ENCODE data around the gene MACROD1. TPM values are rescaled to one million over a fixed set of nuclear protein-coding genes. Genes with fewer than 3 reads are reported as not detected.

The MACROD1 gene, protein sequence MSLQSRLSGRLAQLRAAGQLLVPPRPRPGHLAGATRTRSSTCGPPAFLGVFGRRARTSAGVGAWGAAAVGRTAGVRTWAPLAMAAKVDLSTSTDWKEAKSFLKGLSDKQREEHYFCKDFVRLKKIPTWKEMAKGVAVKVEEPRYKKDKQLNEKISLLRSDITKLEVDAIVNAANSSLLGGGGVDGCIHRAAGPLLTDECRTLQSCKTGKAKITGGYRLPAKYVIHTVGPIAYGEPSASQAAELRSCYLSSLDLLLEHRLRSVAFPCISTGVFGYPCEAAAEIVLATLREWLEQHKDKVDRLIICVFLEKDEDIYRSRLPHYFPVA
- total RNA-seq (2022; extraction: Qiagen RNA extraction): 6.1 to 14.8 TPM (median 13.6 TPM) in 5 replicates

DNA sequence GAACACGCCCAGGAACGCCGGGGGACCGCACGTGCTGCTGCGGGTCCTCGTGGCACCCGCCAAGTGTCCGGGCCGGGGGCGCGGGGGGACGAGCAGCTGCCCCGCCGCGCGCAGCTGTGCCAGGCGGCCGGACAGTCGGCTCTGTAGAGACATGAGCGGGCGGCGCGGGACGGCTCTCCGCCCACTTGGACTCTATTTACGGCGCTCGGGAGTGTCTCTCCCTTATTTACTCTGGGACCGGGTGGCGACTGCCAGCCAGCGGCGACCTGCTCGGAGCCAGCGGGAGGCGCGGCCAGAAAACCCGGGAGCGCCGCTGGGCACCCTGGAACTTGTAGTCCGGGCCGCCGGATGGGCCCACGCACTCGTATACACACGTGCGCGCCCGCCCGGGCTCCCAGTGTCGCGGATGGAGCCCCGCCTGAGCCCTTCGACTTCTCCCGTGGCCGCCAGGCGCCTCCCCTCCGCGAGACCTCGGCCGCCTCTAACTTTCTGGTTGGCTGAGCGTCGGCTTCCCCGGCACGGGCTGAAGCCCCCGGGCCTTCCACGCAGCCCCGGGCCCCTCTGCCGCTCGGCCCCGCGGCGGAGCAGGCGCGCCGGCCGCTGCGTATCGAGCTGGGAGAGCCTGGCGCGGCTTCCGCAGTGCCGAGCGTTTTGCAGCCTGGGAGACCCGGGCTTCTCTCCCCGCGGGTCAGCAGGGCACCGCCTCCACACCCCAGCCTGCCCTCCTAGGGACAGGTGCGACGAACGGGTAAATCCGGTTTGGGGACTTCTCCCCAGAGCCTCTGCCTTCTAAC, at the start of gene MACROD1:
TSS of gene MACROD1 (minus strand) at position 272 of the 794 bp plus-strand sequence. CDS start at position 153, 119 bp downstream.

DNA sequence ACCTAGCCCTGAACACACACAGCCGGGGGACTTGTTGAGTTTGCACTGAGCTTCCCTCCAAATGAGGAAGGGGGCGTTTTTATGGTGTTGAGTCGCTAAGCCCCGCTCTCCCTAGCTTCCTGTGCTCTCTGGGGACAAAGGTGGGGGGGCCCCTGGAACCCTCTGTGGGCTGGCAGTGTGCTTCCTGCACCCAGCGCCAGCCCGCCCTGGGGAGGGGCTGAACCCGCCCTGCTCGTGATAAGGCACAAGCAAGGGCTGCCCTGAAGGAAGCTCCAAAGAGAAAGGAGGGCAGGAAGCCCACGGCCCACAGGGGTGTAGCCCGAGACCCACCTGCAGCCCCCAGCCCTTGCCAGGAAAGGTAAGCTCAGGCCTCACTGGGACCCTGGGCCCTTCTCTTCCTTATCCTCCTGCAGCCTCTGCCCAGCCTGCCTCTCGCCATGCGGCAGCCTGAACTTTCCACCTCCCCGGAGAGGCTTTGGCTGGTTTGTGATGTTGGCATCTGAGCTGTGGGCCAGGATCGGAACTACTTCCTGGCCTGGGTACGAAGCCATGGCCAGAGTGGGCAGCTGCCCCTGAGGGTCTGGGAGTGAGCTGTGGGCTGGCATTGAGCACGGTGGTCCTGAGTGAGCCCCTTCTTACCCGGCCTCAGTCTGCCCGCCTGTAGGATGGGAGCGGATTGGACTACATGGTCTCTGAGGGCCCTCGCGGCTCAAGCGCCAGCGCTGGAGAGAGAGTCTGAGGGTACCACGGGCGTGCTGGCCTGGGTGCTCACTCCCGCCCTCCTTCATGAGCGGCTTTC, 40.7 kb upstream of the MACROD1 start, which contains the start of gene FERMT3:
TSS of gene FERMT3 (plus strand) at position 265 of the 799 bp plus-strand sequence. CDS start 644 bp downstream, outside the sequence.

DNA sequence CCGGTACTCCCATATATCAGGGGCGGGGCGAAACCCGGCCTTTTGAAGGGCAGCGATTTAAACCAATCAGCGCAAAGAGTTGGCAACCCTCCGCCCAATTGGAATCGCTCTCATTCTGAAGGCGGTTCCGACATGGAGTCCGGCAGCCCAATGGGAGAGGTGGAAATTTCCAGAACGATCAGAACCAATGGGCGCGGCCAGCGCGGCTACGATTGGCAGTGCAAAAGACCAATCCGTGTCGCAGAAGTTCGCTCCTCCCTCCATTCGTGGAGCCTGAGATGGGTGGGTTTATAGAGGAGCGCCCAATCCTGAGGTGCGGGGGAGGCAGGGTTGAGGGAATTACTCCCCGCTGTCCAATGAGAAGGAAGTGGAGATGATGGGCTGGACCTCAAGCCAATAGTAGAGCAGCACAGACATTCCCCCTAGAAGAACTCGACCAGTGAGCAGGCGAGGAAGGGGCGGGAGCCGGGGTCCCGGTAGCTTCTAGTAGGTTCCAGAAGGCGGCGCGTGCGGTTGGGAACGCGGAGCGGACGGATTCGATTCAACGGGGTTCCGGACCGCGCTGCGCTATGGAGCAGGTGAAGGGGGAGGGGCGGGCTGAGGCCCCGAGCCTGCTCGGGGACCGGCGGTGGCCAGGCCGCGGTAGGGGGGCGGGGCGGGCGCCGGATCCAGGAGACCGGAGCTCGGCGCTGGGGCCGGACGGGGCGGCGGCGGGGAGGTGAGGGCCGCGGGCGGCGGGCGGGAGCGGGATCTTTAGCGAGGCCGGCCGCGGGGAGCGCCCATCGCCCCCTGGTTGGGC, 20.0 kb upstream of the MACROD1 start, which contains the start of gene STIP1:
TSS of gene STIP1 (plus strand) at position 479 of the 799 bp plus-strand sequence. CDS start at position 570, 91 bp downstream.

DNA sequence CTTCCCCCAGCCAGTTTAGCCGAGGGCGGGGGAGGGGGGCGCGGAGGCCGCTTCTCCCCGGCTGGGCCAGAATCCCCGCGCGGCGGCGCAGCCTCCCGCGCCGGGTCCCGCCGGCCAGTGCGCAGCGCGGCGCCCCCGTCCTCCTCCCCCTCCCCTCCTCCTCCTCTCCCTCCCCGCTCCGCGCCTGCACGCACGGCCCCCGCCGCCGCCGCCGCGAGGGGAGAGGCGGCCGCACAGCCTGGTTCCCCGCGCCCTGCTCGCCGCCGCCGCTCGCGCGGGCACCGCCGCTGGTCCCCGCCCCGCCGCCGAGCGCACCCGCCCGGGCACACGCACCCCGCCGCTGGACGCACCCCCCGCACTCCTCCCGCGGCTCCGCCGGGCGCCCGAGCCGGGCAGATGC, 130.3 kb downstream of the MACROD1 start, which contains the start of gene FLRT1:
TSS of gene FLRT1 (plus strand) at position 356 of the 400 bp plus-strand sequence. CDS start 80,337 bp downstream, outside the sequence.

DNA sequence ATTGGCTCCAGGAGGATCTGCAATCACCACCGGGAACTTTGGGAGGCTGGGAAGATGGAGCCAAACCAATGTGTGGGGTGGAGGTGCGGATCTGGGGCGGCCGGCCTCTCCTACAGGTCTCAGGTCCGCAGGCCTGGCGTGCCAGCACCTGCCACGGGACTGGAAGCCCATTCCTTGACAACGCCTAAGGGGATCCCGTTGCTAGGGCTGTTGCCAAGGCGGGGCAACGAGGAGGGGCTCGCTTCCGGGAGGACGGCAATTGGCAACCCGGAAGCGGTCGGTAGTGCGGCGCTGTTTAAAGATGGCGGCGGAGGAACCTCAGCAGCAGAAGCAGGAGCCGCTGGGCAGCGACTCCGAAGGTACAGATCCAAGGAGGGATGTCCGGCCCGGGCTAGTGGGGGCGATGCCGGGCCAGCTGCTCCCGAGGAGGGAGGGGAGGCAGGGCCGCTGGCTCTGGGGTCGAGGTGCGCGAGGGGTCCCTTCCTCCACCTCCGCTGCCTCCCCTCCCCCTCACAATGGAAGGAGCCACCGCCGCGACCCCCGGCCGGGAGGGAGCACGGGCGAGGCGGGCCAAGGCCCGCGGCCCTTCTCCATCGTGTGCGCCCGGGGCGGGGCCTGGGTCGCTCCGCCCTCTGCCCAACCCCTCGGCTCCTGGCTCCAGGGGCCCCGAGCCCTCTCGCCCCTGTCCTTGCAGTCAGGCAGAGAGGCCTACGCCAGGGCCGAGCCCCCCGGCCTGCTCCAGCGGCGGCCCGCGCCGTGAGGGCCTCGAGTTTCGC, 179.6 kb downstream of the MACROD1 start, which contains the start of gene OTUB1:
TSS of gene OTUB1 (plus strand) at position 283 of the 776 bp plus-strand sequence. CDS start at position 302, 19 bp downstream.

DNA sequence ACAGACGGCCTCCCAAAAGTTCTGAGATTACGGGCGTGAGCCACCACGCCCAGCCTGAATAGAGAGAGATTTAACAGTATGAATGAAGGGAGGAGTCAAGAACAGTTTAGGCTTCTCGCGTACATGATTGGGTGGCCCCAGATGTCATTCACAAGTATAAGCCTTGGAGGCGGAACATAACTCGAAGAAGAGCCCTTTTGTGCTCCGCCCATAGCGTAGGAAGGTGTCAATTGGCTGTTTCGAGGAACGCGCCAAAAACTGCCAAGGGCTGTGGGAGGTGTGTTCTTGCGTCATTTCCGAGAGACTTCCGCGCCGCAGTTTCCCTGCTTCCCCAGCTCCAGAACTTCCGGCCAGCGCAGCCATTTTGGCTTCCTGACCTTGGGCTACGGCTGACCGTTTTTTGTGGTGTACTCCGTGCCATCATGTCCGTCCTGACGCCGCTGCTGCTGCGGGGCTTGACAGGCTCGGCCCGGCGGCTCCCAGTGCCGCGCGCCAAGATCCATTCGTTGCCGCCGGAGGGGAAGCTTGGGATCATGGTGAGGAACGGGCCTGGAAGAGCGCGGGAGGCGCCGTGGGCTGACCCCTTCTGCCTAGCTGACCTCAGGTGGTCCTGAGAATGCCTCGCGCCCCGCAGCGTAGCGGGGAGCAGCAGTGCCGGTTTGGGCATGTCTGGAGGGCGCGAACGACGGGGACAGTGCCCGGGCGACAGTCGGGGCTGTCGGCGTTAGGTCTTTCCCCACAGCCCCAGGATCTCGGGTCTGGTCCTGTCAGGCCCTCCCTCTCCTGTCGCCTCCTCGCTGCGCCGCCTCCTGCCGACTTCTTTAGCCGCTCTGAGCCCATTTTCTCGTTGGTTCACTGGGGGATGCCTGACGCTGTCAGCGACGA, 191.4 kb downstream of the MACROD1 start, which contains the start of gene COX8A:
TSS of gene COX8A (plus strand) at position 362 of the 885 bp plus-strand sequence. CDS start at position 423, 61 bp downstream.

Other genes with a start within 250 kb of the MACROD1 start
- 0.87 to 1.3 TPM (median 1.1 TPM) in 5 replicates for gene RCOR2, start 248.9 kb downstream of the MACROD1 start, total RNA-seq (2022; extraction: Qiagen RNA extraction)
- 14.8 to 17.6 TPM (median 17.4 TPM) in 5 replicates for gene NAA40, start 227.1 kb downstream of the MACROD1 start, total RNA-seq (2022; extraction: Qiagen RNA extraction)
- 731 to 1,149 TPM (median 1,054 TPM) in 5 replicates for gene COX8A, start 191.5 kb downstream of the MACROD1 start, total RNA-seq (2022; extraction: Qiagen RNA extraction)
- gene OTUB1, start 179.7 kb downstream of the MACROD1 start, total RNA-seq (2022; extraction: Qiagen RNA extraction): 104 to 139 TPM (median 129 TPM) in 5 replicates
- 0.03 to 0.07 TPM (median 0.06 TPM) in 5 replicates for gene FLRT1, start 130.2 kb downstream of the MACROD1 start, total RNA-seq (2022; extraction: Qiagen RNA extraction)
- gene STIP1, start 20.1 kb upstream of the MACROD1 start, total RNA-seq (2022; extraction: Qiagen RNA extraction): 242 to 294 TPM (median 250 TPM) in 5 replicates
- 0.87 to 4.3 TPM (median 1.5 TPM) in 5 replicates for gene FERMT3, start 40.6 kb upstream of the MACROD1 start, total RNA-seq (2022; extraction: Qiagen RNA extraction)
- 18.8 to 29.6 TPM (median 28.4 TPM) in 5 replicates for gene TRPT1, start 60.1 kb upstream of the MACROD1 start, total RNA-seq (2022; extraction: Qiagen RNA extraction)
- gene NUDT22, start 60.2 kb upstream of the MACROD1 start, total RNA-seq (2022; extraction: Qiagen RNA extraction): 32.7 to 41.9 TPM (median 40.5 TPM) in 5 replicates
- gene DNAJC4, start 64.4 kb upstream of the MACROD1 start, total RNA-seq (2022; extraction: Qiagen RNA extraction): 18.5 to 24.0 TPM (median 23.4 TPM) in 5 replicates
- gene VEGFB, start 68.5 kb upstream of the MACROD1 start, total RNA-seq (2022; extraction: Qiagen RNA extraction): 35.3 to 52.8 TPM (median 49.7 TPM) in 5 replicates
- gene FKBP2, start 75.0 kb upstream of the MACROD1 start, total RNA-seq (2022; extraction: Qiagen RNA extraction): 121 to 143 TPM (median 138 TPM) in 5 replicates
- 222 to 403 TPM (median 372 TPM) in 5 replicates for gene PPP1R14B, start 80.8 kb upstream of the MACROD1 start, total RNA-seq (2022; extraction: Qiagen RNA extraction)
- 16.6 to 25.5 TPM (median 23.1 TPM) in 5 replicates for gene PLCB3, start 85.4 kb upstream of the MACROD1 start, total RNA-seq (2022; extraction: Qiagen RNA extraction)
- gene BAD, start 118.6 kb upstream of the MACROD1 start, total RNA-seq (2022; extraction: Qiagen RNA extraction): 74.5 to 102 TPM (median 92.9 TPM) in 5 replicates
- 33.2 to 57.0 TPM (median 50.5 TPM) in 5 replicates for gene GPR137, start 119.7 kb upstream of the MACROD1 start, total RNA-seq (2022; extraction: Qiagen RNA extraction)
- gene KCNK4, start 125.2 kb upstream of the MACROD1 start, total RNA-seq (2022; extraction: Qiagen RNA extraction): 0.07 to 0.10 TPM (median 0.09 TPM) in 3 of 5 replicates, not detected in the others
- 2.2 to 3.2 TPM (median 2.7 TPM) in 5 replicates for gene CATSPERZ, start 134.2 kb upstream of the MACROD1 start, total RNA-seq (2022; extraction: Qiagen RNA extraction)
- gene ESRRA, start 139.4 kb upstream of the MACROD1 start, total RNA-seq (2022; extraction: Qiagen RNA extraction): 38.9 to 67.0 TPM (median 66.2 TPM) in 5 replicates
- gene TRMT112, start 151.4 kb upstream of the MACROD1 start, total RNA-seq (2022; extraction: Qiagen RNA extraction): 420 to 490 TPM (median 440 TPM) in 5 replicates
- gene PRDX5, start 152.0 kb upstream of the MACROD1 start, total RNA-seq (2022; extraction: Qiagen RNA extraction): 388 to 493 TPM (median 487 TPM) in 5 replicates
- gene CCDC88B, start 174.1 kb upstream of the MACROD1 start, total RNA-seq (2022; extraction: Qiagen RNA extraction): 10.4 to 14.4 TPM (median 12.6 TPM) in 5 replicates
- 51.0 to 71.6 TPM (median 67.7 TPM) in 5 replicates for gene RPS6KA4, start 193.0 kb upstream of the MACROD1 start, total RNA-seq (2022; extraction: Qiagen RNA extraction)